T-cell (primary cell): ENCODE data around the gene SRPRB. TPM values are rescaled to one million over a fixed set of nuclear protein-coding genes. Genes with fewer than 3 reads are reported as not detected.

Experiments used
- ATAC-seq, 4 experiments: fragments of 200-7000 bp in 3 of 4; fragments of 150-1000 bp in 1 of 4; cut with Tn5 transposase; replicated peaks in 1 of 4; 1 replicate in 3 of 4; 2 replicates in 1 of 4; pipeline ENCODE4 v1.10.0; 2021; ENCODE audit warnings: moderate library complexity in 3 of 4, mild to moderate bottlenecking in 2 of 4, moderate number of reproducible peaks in 1 of 4
- CTCF ChIA-PET, 2 donors: fragments of 300-600 bp; sonication (Branson Sonifier 250); formaldehyde crosslinking; loops; one replicate each; lab custom pipeline; 2022; ENCODE audit warnings: antibody characterized with exemption in 2 of 2; lab: Charles Lee
- POLR2A ChIA-PET, 2 donors: fragments of 300-600 bp; sonication (Branson Sonifier 250); formaldehyde crosslinking; loops; one replicate each; lab custom pipeline; 2022; ENCODE audit warnings: antibody characterized with exemption in 2 of 2; lab: Charles Lee
- DNase-seq, 35 experiments: peaks; one replicate each; pipeline versions ENCODE4 v3.0.0 to v3.0.0-alpha.2; 2013 to 2023
- H3K27ac ChIP-seq: one replicate; pipeline ENCODE4 v1.5.1; 2013; ENCODE audit warnings: low read length
- H3K27me3 ChIP-seq, 2 experiments: replicated peaks in 1 of 2; 1 replicate in 1 of 2; 2 replicates in 1 of 2; pipeline versions ENCODE4 v1.6.1 to v1.7.0; 2013; ENCODE audit warnings: low read length in 1 of 2, mixed read lengths in 1 of 2; ENCODE audit not compliant: control insufficient read depth in 2 of 2, insufficient read depth in 2 of 2; ENCODE audit errors: extremely low read depth in 1 of 2
- H3K36me3 ChIP-seq, 2 donors: 1 replicate in 1 of 2; 2 replicates in 1 of 2; pipeline versions ENCODE4 v1.6.1 to v1.7.0; 2013; ENCODE audit warnings: low read length in 1 of 2; ENCODE audit not compliant: control insufficient read depth in 2 of 2, insufficient read depth in 1 of 2; ENCODE audit errors: extremely low read depth in 1 of 2
- H3K4me1 ChIP-seq, 2 experiments: 1 replicate in 1 of 2; 2 replicates in 1 of 2; pipeline versions ENCODE4 v1.6.1 to v1.7.0; 2013; ENCODE audit warnings: low read length in 2 of 2, mixed read lengths in 1 of 2; ENCODE audit not compliant: insufficient read depth in 2 of 2, control insufficient read depth in 1 of 2; ENCODE audit errors: extremely low read depth in 1 of 2
- H3K4me3 ChIP-seq, 2 donors: 1 replicate in 1 of 2; 2 replicates in 1 of 2; pipeline versions ENCODE4 v1.5.1 to v1.7.0; 2013; ENCODE audit warnings: mild to moderate bottlenecking in 2 of 2, low read length in 1 of 2, moderate library complexity in 1 of 2; ENCODE audit not compliant: control insufficient read depth in 1 of 2; ENCODE audit errors: extremely low read depth in 1 of 2
- H3K9me3 ChIP-seq: 2 replicates; pipeline ENCODE4 v1.7.0; 2013
- H3K27ac Mint-ChIP-seq, 2 donors: one replicate each; pipeline ENCODE4 v1.8.0; 2020 to 2021; ENCODE audit warnings: mild to moderate bottlenecking in 2 of 2, mixed read lengths in 2 of 2
- H3K27me3 Mint-ChIP-seq, 2 donors: one replicate each; pipeline ENCODE4 v1.8.0; 2021 to 2022; ENCODE audit warnings: mixed read lengths in 2 of 2
- H3K36me3 Mint-ChIP-seq: one replicate; pipeline ENCODE4 v1.8.0; 2021; ENCODE audit warnings: mixed read lengths
- H3K4me1 Mint-ChIP-seq, 3 donors: one replicate each; pipeline ENCODE4 v1.8.0; 2020 to 2022; ENCODE audit warnings: mixed read lengths in 3 of 3, mild to moderate bottlenecking in 1 of 3
- H3K4me3 Mint-ChIP-seq, 3 donors: one replicate each; pipeline ENCODE4 v1.8.0; 2020 to 2022; ENCODE audit warnings: mild to moderate bottlenecking in 3 of 3, mixed read lengths in 3 of 3, moderate library complexity in 3 of 3
- H3K9me3 Mint-ChIP-seq, 3 donors: one replicate each; pipeline ENCODE4 v1.8.0; 2020 to 2022; ENCODE audit warnings: mixed read lengths in 3 of 3
- WGBS: methylation state at CpG from one replicate; pipeline ENCODE4 v1.1.5; 2013; ENCODE audit warnings: missing lambda C conversion rate; ENCODE audit not compliant: insufficient coverage; 5-methylcytosine and 5-hydroxymethylcytosine counted together
- total RNA-seq, 35 experiments: library from RNA in 6 of 35; stranded (reverse) in 6 of 35; fragments of 120-200 nt in 1 of 35; gene quantifications; one replicate each; pipeline versions ENCODE4 v1.2.1 to v1.2.4 and lab custom pipeline; 2013 to 2026

Gene SRPRB
- total RNA-seq, 5 donors from 2014 or later (not counting 1 experiment from before 2014, with no cell fraction given): 26.9 to 50.3 (median 45.6) TPM

GRCh38 chr3:133834621-133835417, 29.2 kb downstream of the SRPRB start:
- Mint-ChIP-seq H3K27ac (no peak overlapping the region), H3K36me3 (no peaks in the 10 kb centered on the region), H3K4me1 (no peaks in the 10 kb centered on the region), H3K27me3 (peaks cover 3 to 7% of the 10 kb centered on the region in 2 donors), H3K4me3 (no peak overlapping the region), H3K9me3 (no peaks in the 10 kb centered on the region)
- WGBS: 92% methylated on average over 12 of the region's 14 CpGs
- Histone ChIP-seq H3K27me3 (peaks cover 0 to 15% of the 10 kb centered on the region in 2 experiments), H3K27ac (no peak overlapping the region), H3K36me3 (no peaks in the 10 kb centered on the region), H3K9me3 (no peaks in the 10 kb centered on the region), H3K4me3 (no peak overlapping the region), H3K4me1 (no peaks in the 10 kb centered on the region)
- DNase-seq (no peak), ATAC-seq (no peak)
- ChIA-PET CTCF (interaction anchor here in 1 of 2 donors (0.5 kb wide), 1 partner anchor 9 kb away, joined by 3 read pairs; no protein-coding TSS in a partner anchor), POLR2A (no interaction called here)

DNA sequence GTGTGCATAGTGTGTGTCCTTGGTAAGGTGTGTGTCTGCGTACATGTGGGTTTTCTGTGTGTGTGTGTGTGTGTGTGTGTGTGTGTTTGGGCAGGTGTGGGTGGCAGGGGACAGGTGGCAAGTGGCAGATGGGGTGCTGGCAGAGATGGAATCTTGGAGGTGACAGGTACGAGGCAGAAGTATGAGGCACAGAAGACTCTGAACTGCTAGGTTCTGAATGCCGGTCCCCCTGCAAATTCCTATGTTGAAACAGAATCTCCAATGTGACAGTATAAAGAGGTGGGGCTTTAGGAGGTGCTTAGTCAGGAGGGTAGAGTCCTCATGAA, 29.8 kb downstream of the SRPRB start:
- Histone ChIP-seq H3K27ac (no peak overlapping the region), H3K9me3 (no peaks in the 10 kb centered on the region), H3K4me3 (no peak overlapping the region), H3K36me3 (no peaks in the 10 kb centered on the region), H3K27me3 (peaks cover 0 to 15% of the 10 kb centered on the region in 2 experiments), H3K4me1 (no peaks in the 10 kb centered on the region)
- ChIA-PET POLR2A (no interaction called here), CTCF (interaction anchor here in 1 of 2 donors (0.5 kb wide), 1 partner anchor 9 kb away, joined by 3 read pairs; no protein-coding TSS in a partner anchor)
- Mint-ChIP-seq H3K27me3 (peaks cover 3 to 7% of the 10 kb centered on the region in 2 donors), H3K36me3 (no peaks in the 10 kb centered on the region), H3K4me1 (no peaks in the 10 kb centered on the region), H3K4me3 (no peak overlapping the region), H3K9me3 (no peaks in the 10 kb centered on the region), H3K27ac (no peak overlapping the region)
- no peak for DNase-seq
- no peak for ATAC-seq
- 82% methylated on average over 3 of the region's 3 CpGs for WGBS

DNA sequence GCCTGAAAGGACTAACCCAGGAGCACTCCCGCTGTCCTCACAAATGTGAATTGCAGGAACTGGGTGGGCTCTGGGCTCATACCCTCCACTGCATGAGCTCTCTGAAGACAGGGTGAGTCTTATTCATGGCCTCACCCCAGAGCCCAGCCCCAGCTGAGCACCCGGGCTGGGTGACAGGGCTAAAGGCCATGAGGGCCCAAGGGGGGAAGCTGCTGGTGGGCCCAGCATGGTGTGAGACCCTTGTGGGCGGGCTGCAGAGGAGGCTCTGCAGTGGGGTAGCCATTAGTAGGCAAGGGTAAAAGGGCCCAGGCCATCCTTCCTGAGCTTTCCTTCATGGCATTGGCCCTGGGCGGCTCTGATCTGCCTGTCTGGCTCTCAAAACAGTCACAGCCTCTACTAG, 30.3 kb downstream of the SRPRB start:
- Histone ChIP-seq H3K4me3 (no peak overlapping the region), H3K4me1 (no peaks in the 10 kb centered on the region), H3K36me3 (no peaks in the 10 kb centered on the region), H3K27ac (no peak overlapping the region), H3K27me3 (peaks cover 0 to 16% of the 10 kb centered on the region in 2 experiments), H3K9me3 (no peaks in the 10 kb centered on the region)
- H3K9me3 Mint-ChIP-seq: no peaks in the 10 kb centered on the region
- H3K4me1 Mint-ChIP-seq: no peaks in the 10 kb centered on the region
- peaks cover 3 to 7% of the 10 kb centered on the region in 2 donors for H3K27me3 Mint-ChIP-seq
- DNase-seq: no peak
- 92% methylated on average over 3 of the region's 4 CpGs for WGBS
- POLR2A ChIA-PET: no interaction called here
- no peak overlapping the region for H3K4me3 Mint-ChIP-seq
- CTCF ChIA-PET: no interaction called here
- no peak overlapping the region for H3K27ac Mint-ChIP-seq
- no peak for ATAC-seq
- no peaks in the 10 kb centered on the region for H3K36me3 Mint-ChIP-seq

DNA sequence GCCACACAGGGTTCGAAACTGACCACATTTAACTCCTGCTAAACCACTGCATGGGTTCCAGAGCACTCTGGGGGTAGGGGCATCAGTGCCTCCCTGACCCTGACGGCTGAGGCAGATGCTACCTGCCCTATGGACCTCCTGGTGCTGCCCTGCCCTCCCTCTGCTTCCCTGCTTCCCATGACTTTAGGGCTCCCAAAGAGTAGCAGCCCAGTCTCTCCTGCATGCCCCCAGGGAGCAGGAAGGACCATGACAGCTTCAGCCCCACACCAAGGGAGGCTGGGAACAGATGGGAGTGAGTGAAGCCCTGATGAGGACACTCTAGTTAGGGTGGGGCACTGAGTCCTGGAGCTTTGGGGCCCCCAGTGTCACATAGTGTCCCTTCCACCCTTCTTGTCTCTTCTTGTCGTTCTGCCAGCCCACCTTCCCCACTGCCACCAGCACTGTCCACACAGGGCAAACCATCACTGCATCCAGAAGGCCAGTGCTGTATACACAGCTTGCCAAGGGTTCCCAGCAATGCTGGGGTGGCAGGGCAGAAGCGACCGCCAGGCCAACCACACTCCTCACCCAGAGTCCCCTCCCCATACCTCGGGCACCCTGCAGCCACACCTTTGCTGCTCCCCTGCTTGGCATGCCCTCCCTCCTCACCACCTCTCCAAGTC, 31.0 kb downstream of the SRPRB start:
- ChIA-PET CTCF (no interaction called here), POLR2A (no interaction called here)
- Mint-ChIP-seq H3K4me1 (no peaks in the 10 kb centered on the region), H3K4me3 (no peak overlapping the region), H3K27ac (no peak overlapping the region), H3K27me3 (peaks cover 3 to 7% of the 10 kb centered on the region in 2 donors), H3K9me3 (no peaks in the 10 kb centered on the region), H3K36me3 (no peaks in the 10 kb centered on the region)
- Histone ChIP-seq H3K9me3 (no peaks in the 10 kb centered on the region), H3K36me3 (no peaks in the 10 kb centered on the region), H3K27ac (no peak overlapping the region), H3K27me3 (peaks cover 0 to 19% of the 10 kb centered on the region in 2 experiments), H3K4me3 (no peak overlapping the region), H3K4me1 (no peaks in the 10 kb centered on the region)
- ATAC-seq (no peak), DNase-seq (no peak)
- WGBS: 51% methylated on average over 3 of the region's 6 CpGs

DNA sequence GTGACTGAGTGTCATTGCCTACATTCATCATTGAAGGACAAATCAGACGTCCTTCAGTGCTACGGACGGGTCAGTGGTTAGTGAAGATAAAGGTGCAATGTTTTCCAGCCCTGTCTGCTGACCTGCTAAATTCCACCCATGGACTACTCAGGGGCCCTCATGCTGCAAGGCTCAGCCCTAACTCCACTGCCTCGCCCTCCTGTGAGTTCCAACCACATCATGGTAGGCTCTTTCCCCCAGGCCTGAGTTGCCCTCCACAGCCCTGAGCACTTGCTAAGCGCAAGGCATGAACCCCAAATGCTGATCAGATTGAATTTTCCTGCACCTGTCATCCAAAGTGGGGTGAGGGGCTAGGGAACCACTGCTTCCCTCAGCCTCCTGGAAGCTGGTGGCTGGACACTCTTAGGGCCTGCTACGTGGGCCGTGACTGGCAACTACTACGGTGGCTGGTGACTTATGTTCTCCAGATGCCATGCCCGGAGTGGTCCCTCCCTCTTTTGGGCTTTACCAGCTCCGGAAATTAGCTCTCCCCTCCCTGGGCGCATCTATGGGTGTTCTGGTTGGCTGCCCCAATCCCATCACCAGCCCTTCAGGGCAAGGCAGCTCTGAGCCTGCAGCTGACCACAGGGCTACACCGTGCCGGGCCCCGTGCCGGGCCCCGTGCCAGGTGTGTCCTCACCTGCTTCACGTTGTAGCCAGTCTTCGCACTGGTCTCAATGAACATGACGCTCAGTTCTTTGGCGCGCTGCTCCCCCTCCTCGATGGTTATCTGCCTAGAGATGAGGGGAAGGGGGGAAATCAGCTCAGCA, 32.1 kb downstream of the SRPRB start:
- DNase-seq (no peak), ATAC-seq (no peak)
- H3K36me3 Mint-ChIP-seq: no peaks in the 10 kb centered on the region
- H3K27me3 Mint-ChIP-seq: peaks cover 3 to 7% of the 10 kb centered on the region in 2 donors
- Histone ChIP-seq H3K27me3 (peaks cover 0 to 17% of the 10 kb centered on the region in 2 experiments), H3K27ac (no peak overlapping the region), H3K9me3 (no peaks in the 10 kb centered on the region), H3K36me3 (no peaks in the 10 kb centered on the region), H3K4me3 (no peak overlapping the region), H3K4me1 (no peaks in the 10 kb centered on the region)
- H3K9me3 Mint-ChIP-seq: no peaks in the 10 kb centered on the region
- H3K4me1 Mint-ChIP-seq: no peaks in the 10 kb centered on the region
- no peak overlapping the region for H3K4me3 Mint-ChIP-seq
- POLR2A ChIA-PET: no interaction called here
- CTCF ChIA-PET: interaction anchor here in 1 of 2 donors (0.6 kb wide), 1 partner anchor 69 kb away, joined by 9 read pairs; no protein-coding TSS in a partner anchor
- no peak overlapping the region for H3K27ac Mint-ChIP-seq
- 83% methylated on average over 18 of the region's 22 CpGs for WGBS

- Histone ChIP-seq H3K27ac (no peak overlapping the region), H3K27me3 (peaks cover 0 to 16% of the 10 kb centered on the region in 2 experiments), H3K36me3 (no peaks in the 10 kb centered on the region), H3K4me3 (no peak overlapping the region), H3K4me1 (no peaks in the 10 kb centered on the region), H3K9me3 (no peaks in the 10 kb centered on the region)
- Mint-ChIP-seq H3K27me3 (peaks cover 3 to 7% of the 10 kb centered on the region in 2 donors), H3K36me3 (no peaks in the 10 kb centered on the region), H3K4me1 (no peaks in the 10 kb centered on the region), H3K27ac (no peak overlapping the region), H3K9me3 (no peaks in the 10 kb centered on the region), H3K4me3 (no peak overlapping the region)
- POLR2A ChIA-PET: no interaction called here
- no peak for ATAC-seq
- CTCF ChIA-PET: interaction anchor here in 1 of 2 donors (0.6 kb wide), 1 partner anchor 70 kb away, joined by 9 read pairs; no protein-coding TSS in a partner anchor
- WGBS: 100% methylated on average over 2 of the region's 4 CpGs
- no peak for DNase-seq
These were observed 32.7 kb downstream of the SRPRB start for GRCh38 chr3:133838296-133838789.
